Peyer's patch (tissue), 4 donors: Measurements from ENCODE around the gene CFAP20DC.

Experiments
- POLR2A ChIP-seq, 2 donors: fragments of 450-650 bp; IDR thresholded peaks; one replicate each; pipeline ENCODE4 v1.5.1; 2017; ENCODE audit warnings: antibody characterized with exemption in 2 of 2, mild to moderate bottlenecking in 2 of 2, moderate library complexity in 2 of 2
- TF ChIP-seq, protein P1 (sequence below), 6 experiments: fragments of 450-650 bp in 4 of 6; fragments of 200-600 bp in 2 of 6; sonication (generic) in 1 of 6; IDR thresholded peaks; one replicate each; pipeline ENCODE4 v1.5.1; 2017 to 2019; ENCODE audit warnings: antibody characterized with exemption in 6 of 6, mild to moderate bottlenecking in 3 of 6, moderate library complexity in 1 of 6

- TF ChIP-seq, protein P1, sequence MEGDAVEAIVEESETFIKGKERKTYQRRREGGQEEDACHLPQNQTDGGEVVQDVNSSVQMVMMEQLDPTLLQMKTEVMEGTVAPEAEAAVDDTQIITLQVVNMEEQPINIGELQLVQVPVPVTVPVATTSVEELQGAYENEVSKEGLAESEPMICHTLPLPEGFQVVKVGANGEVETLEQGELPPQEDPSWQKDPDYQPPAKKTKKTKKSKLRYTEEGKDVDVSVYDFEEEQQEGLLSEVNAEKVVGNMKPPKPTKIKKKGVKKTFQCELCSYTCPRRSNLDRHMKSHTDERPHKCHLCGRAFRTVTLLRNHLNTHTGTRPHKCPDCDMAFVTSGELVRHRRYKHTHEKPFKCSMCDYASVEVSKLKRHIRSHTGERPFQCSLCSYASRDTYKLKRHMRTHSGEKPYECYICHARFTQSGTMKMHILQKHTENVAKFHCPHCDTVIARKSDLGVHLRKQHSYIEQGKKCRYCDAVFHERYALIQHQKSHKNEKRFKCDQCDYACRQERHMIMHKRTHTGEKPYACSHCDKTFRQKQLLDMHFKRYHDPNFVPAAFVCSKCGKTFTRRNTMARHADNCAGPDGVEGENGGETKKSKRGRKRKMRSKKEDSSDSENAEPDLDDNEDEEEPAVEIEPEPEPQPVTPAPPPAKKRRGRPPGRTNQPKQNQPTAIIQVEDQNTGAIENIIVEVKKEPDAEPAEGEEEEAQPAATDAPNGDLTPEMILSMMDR (IDR thresholded peaks at IDR 0.05) = no peak
- no peak for TF ChIP-seq POLR2A (IDR thresholded peaks at IDR 0.05)
Observed at GRCh38 chr3:58986654-58987053, 63.2 kb downstream of the CFAP20DC start.
